Measurements from ENCODE around the gene FGF1.
A peak's percentile ranks its signal among the peaks of the same experiment; 100 is the strongest.

FGF1 gene

DNA sequence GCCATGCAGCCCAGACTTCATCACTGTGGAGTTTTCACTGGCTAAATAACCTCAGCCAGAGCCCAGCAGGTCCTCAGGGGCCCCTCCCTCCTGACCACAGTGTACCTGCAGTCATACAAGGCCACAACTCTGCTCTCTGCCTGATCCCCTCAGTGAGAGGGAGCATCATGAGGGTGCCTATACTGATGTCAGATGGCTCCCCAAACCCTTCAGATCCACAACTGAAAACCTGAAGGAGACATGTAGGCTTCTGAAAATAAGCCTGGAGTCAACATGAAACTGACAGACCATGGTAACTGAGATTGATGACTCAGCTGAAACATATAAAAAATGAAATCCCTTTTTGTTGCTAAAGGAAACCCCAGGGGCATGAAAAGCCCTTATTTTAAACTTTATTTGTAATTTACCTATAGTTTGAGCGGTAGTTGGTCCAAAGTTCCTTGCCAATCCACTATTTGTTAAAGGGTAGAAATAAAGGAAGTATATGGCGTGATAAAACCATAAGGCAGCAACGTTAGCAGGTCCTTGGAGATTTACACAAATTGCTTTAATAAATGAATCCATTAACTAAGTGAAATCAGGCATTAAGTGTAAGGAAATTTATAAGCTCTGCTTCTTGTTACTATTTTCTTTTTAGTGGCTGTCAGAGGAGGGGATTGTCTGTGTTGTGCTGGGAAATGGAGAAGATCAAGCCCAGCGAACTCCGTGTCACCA is 68.3 kb downstream of the FGF1 start:
- CTCF ChIA-PET, result interaction anchor here (0.7 to 2.0 kb wide), 2 partner anchors 33 to 38 kb away, joined by 3 to 8 read pairs; no protein-coding TSS in a partner anchor

GRCh38 chr5:142615948-142616347 is 69.9 kb downstream of the FGF1 start:
- POLR2A ChIA-PET (ENCODE audit: low non-redundant PET), result no interaction called here
- H3K27ac ChIP-seq, result no peak overlapping the region
- DNase-seq (ENCODE audit: low spot score), result no peak
- CTCF ChIA-PET, result interaction anchor here (2.0 to 2.2 kb wide), 2 partner anchors 40 kb away, joined by 8 to 10 read pairs; no protein-coding TSS in a partner anchor
- TF ChIP-seq CTCF (conservative IDR thresholded peaks at IDR 0.05; ENCODE audit: low read depth), result no peak

More for the DNA sequence above, 68.3 kb downstream of the FGF1 start:
- POLR2A ChIA-PET (ENCODE audit: low non-redundant PET), result no interaction called here
- H3K27ac ChIP-seq, result no peak overlapping the region
- DNase-seq (ENCODE audit: low spot score), result no peak
- no peak for TF ChIP-seq CTCF (conservative IDR thresholded peaks at IDR 0.05; ENCODE audit: low read depth)

DNA sequence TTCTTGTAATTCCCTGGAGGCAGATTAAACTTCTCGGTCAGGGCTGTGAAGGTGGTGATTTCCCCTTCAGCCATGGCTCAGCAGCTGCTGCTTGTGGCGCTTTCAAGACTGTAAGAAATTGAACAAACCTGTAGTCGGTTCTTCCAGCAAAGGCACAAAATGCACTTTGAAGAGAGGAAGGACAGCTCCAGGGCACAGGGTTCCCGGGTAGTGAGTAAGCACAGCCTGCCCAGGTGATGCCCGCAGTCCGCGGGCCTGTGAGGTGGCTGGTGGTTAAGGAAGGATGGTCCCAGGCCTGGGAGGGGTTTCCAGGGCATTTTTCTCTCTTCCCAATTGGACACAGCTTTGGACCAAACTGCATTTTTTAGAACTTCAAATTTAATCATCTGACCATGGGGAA is 71.8 kb downstream of the FGF1 start:
- POLR2A ChIA-PET (ENCODE audit: low non-redundant PET), result no interaction called here
- no peak overlapping the region for H3K27ac ChIP-seq

DNA sequence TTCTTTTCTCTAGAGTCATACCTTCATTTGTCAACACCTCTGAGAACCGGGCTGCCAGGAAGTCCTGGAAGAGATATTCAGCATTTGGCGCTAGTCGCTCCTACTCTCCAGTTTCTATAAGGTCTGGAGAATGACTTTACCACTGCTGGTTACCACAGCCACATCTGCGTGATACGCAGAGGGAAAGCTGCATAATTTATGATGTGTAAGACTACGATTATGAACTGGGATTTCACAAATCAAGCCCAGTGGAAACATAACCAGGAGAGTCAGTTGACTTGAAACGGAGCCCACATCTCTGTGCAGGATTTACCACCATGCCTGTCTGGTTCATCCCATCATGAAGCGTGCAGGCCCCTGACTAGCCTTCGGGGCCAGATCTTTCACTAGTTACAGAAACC is 72.6 kb downstream of the FGF1 start:
- no peak for TF ChIP-seq CTCF (conservative IDR thresholded peaks at IDR 0.05; ENCODE audit: low read depth)
- no peak overlapping the region for H3K27ac ChIP-seq
- POLR2A ChIA-PET (ENCODE audit: low non-redundant PET), result no interaction called here
- CTCF ChIA-PET, result interaction anchor here (0.8 to 4.0 kb wide), 3 partner anchors 42 to 100 kb away, joined by 4 to 32 read pairs (median 20); no protein-coding TSS in a partner anchor
- no peak for DNase-seq (ENCODE audit: low spot score)

More for the DNA sequence above, 71.8 kb downstream of the FGF1 start:
- no peak for DNase-seq (ENCODE audit: low spot score)
- CTCF ChIA-PET, result interaction anchor here (0.6 to 2.2 kb wide), 2 partner anchors 42 to 119 kb away, joined by 3 to 10 read pairs; no protein-coding TSS in a partner anchor
- no peak for TF ChIP-seq CTCF (conservative IDR thresholded peaks at IDR 0.05; ENCODE audit: low read depth)

- no peak for DNase-seq (ENCODE audit: low spot score)
- POLR2A ChIA-PET (ENCODE audit: low non-redundant PET), result no interaction called here
- CTCF ChIA-PET, result interaction anchor here (0.8 to 4.0 kb wide), 4 partner anchors 10 to 100 kb away, joined by 3 to 32 read pairs (median 12); no protein-coding TSS in a partner anchor
- no peak for TF ChIP-seq CTCF (conservative IDR thresholded peaks at IDR 0.05; ENCODE audit: low read depth)
- no peak overlapping the region for H3K27ac ChIP-seq
Observed at GRCh38 chr5:142612494-142613270, 73.2 kb downstream of the FGF1 start.

DNA sequence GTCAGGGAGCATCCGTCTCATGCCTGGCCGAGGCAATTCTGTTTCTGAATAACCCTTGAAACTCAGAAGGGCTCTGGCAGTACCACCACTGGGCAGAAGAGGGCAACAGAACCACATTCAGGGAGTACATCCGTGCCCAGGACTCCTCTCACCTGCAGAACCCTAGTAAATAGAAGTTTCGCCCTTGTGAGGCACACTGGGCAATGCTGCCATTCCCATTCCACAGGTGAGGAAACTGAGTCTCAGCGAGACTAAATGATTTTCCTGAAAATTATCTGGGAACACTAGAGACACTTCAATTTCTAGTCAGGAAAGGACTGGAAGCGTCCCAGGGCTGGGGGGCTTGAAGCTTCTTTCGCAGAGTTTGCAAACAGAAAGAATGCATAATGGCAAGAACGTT is 74.7 kb downstream of the FGF1 start:
- ChIA-PET POLR2A (ENCODE audit: low non-redundant PET) (no interaction called here), CTCF (interaction anchor here (0.6 to 4.0 kb wide), 9 partner anchors 34 to 281 kb away, joined by 3 to 32 read pairs (median 4); no protein-coding TSS in a partner anchor)
- DNase-seq (ENCODE audit: low spot score), result peak; percentile 81
- no peak overlapping the region for H3K27ac ChIP-seq
- TF ChIP-seq CTCF (conservative IDR thresholded peaks at IDR 0.05; ENCODE audit: low read depth), result peak; percentile 99

Data from RWPE1 (cell line).